ENCODE measurements around the gene TBC1D24. TPM values are rescaled to one million over a fixed set of nuclear protein-coding genes. Genes with fewer than 3 reads are reported as not detected.
"Not testable (repeated sequence)": the region's sequence is repeated elsewhere in the genome, so short reads cannot be mapped to it uniquely, and the experiment has no call there.

Gene TBC1D24
- total RNA-seq, 2 experiments from 2014 or later: 18.7 to 23.3 TPM

- H3K9me3 Mint-ChIP-seq (ENCODE audit: low read depth); DNase-seq; H3K36me3 Mint-ChIP-seq; ATAC-seq; H3K27me3 Mint-ChIP-seq: not testable (repeated sequence)
- Mint-ChIP-seq H3K4me1 (peaks cover 36% of the 10 kb centered on the region), H3K27ac (peak overlapping the region; percentile 47), H3K4me3 (peak overlapping the region; percentile 79)
- CTCF ChIA-PET: interaction anchor here (1.4 kb wide), 1 partner anchor 25 kb away, joined by 4 read pairs; the partner anchor contains the start of gene ATP6V0C
Measured at GRCh38 chr16:2539192-2539844, 64.4 kb downstream of the TBC1D24 start.

DNA sequence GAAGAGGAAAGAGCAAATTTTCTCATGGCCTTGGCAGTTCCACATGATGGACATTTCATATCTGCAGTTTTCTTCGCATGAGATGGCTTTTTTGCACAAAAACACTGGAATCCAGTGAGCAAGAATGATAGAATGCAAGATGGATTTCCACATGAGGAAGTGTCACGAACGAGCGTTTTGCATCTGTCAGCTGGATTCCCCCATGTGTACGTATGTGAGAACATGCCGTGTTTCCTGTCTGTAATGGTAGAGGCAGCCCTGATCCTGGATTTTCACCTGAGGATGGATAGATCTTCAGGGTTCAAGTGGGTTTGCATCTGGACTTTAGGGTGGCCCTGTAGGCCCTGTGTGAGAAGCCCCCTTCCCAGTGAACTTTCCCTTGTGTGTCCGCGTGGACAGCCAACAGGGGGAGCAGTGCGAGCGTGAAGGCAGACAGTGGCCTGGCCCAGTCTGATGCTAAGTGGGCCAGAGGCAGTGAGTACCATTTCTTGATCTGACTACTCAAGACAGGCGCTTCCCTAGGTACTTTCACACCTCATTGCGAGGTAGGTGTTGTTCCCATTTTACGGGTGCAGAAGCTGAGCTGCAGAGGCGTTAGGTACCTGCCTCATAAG, 65.0 kb downstream of the TBC1D24 start:
- ATAC-seq; H3K27me3 Mint-ChIP-seq; CTCF ChIA-PET; H3K27ac Mint-ChIP-seq; H3K9me3 Mint-ChIP-seq (ENCODE audit: low read depth); H3K36me3 Mint-ChIP-seq: not testable (repeated sequence)
- peak; percentile 57 for DNase-seq
- H3K4me1 Mint-ChIP-seq: peaks cover 36% of the 10 kb centered on the region
- peak overlapping the region; percentile 79 for H3K4me3 Mint-ChIP-seq

- H3K9me3 Mint-ChIP-seq (ENCODE audit: low read depth); H3K27me3 Mint-ChIP-seq; ATAC-seq; DNase-seq; H3K36me3 Mint-ChIP-seq; CTCF ChIA-PET: not testable (repeated sequence)
- Mint-ChIP-seq H3K27ac (peak overlapping the region; percentile 65), H3K4me3 (peak overlapping the region; percentile 12), H3K4me1 (peaks cover 36% of the 10 kb centered on the region)
Measured at GRCh38 chr16:2540912-2541311, 66.0 kb downstream of the TBC1D24 start.

DNA sequence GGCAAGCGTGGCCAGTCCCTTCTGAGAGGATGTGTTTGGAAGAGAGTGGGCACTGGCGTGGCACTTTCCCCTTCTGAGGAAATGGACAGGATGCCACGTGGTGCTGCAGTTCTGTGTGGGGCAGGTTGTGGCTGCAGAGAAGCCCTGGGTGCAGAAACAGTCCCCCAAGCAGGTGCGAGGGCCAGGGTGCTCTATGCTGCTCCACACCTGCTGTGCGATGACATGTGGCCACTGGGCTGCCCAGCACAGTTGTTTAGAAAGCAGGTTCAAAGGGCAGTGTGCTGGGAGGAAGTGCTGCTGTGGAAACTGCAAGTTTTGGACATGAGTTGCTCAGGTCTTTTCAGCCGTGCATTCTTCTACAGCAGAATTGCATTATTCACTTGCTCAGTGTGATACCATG, 66.5 kb downstream of the TBC1D24 start:
- H3K9me3 Mint-ChIP-seq (ENCODE audit: low read depth); H3K27me3 Mint-ChIP-seq; ATAC-seq; H3K36me3 Mint-ChIP-seq; CTCF ChIA-PET; H3K4me3 Mint-ChIP-seq; DNase-seq: not testable (repeated sequence)
- peaks cover 35% of the 10 kb centered on the region for H3K4me1 Mint-ChIP-seq
- H3K27ac Mint-ChIP-seq: peak overlapping the region; percentile 65

- H3K27ac Mint-ChIP-seq; H3K4me3 Mint-ChIP-seq; H3K27me3 Mint-ChIP-seq; ATAC-seq; H3K9me3 Mint-ChIP-seq (ENCODE audit: low read depth); DNase-seq; H3K36me3 Mint-ChIP-seq; CTCF ChIA-PET: not testable (repeated sequence)
- peaks cover 27% of the 10 kb centered on the region for H3K4me1 Mint-ChIP-seq
Measured at GRCh38 chr16:2543771-2544170, 68.8 kb downstream of the TBC1D24 start.

DNA sequence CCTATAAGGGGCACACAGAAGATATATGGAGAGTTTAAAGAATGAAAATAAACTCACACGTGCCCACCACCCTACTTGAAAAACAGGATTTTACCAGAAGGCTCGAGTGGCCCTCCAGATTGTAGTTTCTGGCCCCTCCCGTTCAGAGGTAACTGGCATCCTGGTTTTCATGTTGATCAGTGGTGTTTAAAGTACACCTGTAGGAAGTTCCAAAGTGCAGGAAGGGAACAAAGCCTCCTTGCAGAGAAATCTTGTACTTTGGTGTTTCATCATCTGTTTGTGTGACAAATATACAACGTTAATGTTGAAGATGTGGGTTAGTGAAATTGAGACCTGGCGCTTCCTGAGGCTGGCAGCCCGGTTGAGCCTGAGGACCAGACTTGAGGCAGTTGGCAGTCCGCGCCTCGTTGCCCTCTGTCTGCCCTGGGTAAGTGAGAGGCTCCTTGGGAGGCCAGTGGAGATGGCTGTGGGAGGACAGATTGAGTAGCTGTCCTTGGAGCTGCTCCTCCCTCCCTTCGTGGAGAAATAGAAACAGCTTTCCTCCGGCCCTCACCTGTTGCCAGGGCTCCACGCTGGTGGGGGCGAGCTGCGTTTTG, 75.5 kb downstream of the TBC1D24 start:
- H3K36me3 Mint-ChIP-seq; CTCF ChIA-PET; H3K9me3 Mint-ChIP-seq (ENCODE audit: low read depth); DNase-seq; H3K27me3 Mint-ChIP-seq; H3K4me3 Mint-ChIP-seq; H3K4me1 Mint-ChIP-seq; H3K27ac Mint-ChIP-seq; ATAC-seq: not testable (repeated sequence)

- H3K36me3 Mint-ChIP-seq; H3K27me3 Mint-ChIP-seq; CTCF ChIA-PET; ATAC-seq; H3K9me3 Mint-ChIP-seq (ENCODE audit: low read depth); DNase-seq; H3K27ac Mint-ChIP-seq; H3K4me1 Mint-ChIP-seq; H3K4me3 Mint-ChIP-seq: not testable (repeated sequence)
Measured at GRCh38 chr16:2551420-2551889, 76.5 kb downstream of the TBC1D24 start.

DNA sequence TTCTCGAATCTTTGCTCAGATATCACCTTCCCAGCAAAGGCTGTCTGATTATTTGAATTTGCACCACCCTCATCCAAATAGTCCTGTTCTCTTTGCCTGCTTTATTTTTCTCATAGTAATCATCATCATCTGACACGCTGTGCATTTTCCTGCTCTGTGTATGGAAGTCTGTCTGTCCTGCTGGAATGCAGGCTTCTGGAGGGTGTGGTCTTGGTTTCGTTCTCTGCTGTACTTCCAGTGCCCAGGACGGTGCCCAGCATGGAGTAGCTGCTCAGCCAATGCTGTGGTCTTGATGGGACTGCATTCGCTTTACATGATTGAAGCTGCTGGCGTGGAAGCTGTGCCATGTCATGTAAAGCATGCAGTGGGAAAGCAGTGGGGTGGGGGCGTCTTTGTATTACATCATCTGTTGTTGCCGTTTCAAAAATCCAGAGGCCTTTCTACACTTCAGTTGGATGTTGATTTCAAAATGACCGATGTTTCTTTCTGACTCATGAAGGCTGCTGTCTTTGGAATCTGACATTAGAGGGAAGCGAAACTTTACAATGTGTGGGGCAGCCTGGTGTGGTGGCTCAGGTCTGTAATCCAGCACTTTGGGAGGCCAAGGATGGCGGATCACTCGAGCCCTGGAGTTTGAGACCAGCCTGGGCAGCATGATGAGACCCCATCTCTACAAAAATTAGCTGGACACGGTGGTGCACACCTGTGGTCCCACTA, 79.9 kb downstream of the TBC1D24 start:
- H3K36me3 Mint-ChIP-seq; H3K4me1 Mint-ChIP-seq; H3K4me3 Mint-ChIP-seq; H3K27ac Mint-ChIP-seq; CTCF ChIA-PET; H3K9me3 Mint-ChIP-seq (ENCODE audit: low read depth); ATAC-seq; DNase-seq; H3K27me3 Mint-ChIP-seq: not testable (repeated sequence)

Small RNAs within 50 kb of the gene (microRNA-seq; reads per million reads assigned to microRNA genes)
- gene MIR3178 (not detected), gene MIR6767 (not detected), gene MIR6768 (2.1 reads per million)

Other genes with a start within 250 kb of the TBC1D24 start
- gene DNASE1L2, start 238.7 kb upstream of the TBC1D24 start, total RNA-seq: 1 to 10 TPM; 1.5 to 2.0 TPM
- 10 to 100 TPM; 48.9 to 57.3 TPM for gene ECI1, start 223.5 kb upstream of the TBC1D24 start, total RNA-seq
- 100 to 1,000 TPM; 310 to 324 TPM for gene RNPS1, start 207.0 kb upstream of the TBC1D24 start, total RNA-seq
- 10 to 100 TPM in 1 of 2 experiments, 1 to 10 TPM in 1; 6.4 to 10.9 TPM for gene ABCA3, start 134.4 kb upstream of the TBC1D24 start, total RNA-seq
- 100 to 1,000 TPM in 1 of 2 experiments, 10 to 100 TPM in 1; 84.2 to 103 TPM for gene CCNF, start 45.7 kb upstream of the TBC1D24 start, total RNA-seq
- 10 to 100 TPM; 24.9 to 27.5 TPM for gene TEDC2, start 15.0 kb upstream of the TBC1D24 start, total RNA-seq
- gene NTN3, start 3.8 kb upstream of the TBC1D24 start, total RNA-seq: not detected
- 100 to 1,000 TPM; 104 to 121 TPM for gene ATP6V0C, start 38.8 kb downstream of the TBC1D24 start, total RNA-seq
- gene AMDHD2, start 45.2 kb downstream of the TBC1D24 start, total RNA-seq: 10 to 100 TPM; 52.5 to 54.2 TPM
- not detected for gene CEMP1, start 56.3 kb downstream of the TBC1D24 start, total RNA-seq
- gene PDPK1, start 62.9 kb downstream of the TBC1D24 start, total RNA-seq: 10 to 100 TPM; 40.3 to 45.1 TPM
- gene KCTD5, start 207.4 kb downstream of the TBC1D24 start, total RNA-seq: 10 to 100 TPM; 34.2 to 41.7 TPM
- gene PRSS27, start 245.1 kb downstream of the TBC1D24 start, total RNA-seq: 1 to 10 TPM; 1.2 to 1.7 TPM

Measured in activated CD8-positive, alpha-beta memory T cell treated with anti-CD3 and anti-CD28 coated beads, Interleukin-2, amount 10 ng/mL, durations not matched to agents 7 days and 5 days (primary cell).